Upper lobe of right lung (tissue), 1 donor: ENCODE results near the gene PTPRT. TPM values are rescaled to one million over a fixed set of nuclear protein-coding genes. Genes with fewer than 3 reads are reported as not detected.

Experiments used
- ATAC-seq: fragments of 200-7000 bp; cut with Tn5 transposase; one replicate; pipeline ENCODE4 v1.9.1; 2020; ENCODE audit warnings: mild to moderate bottlenecking, moderate library complexity
- DNase-seq: peaks from one replicate; pipeline ENCODE4 v3.0.0-alpha.2; 2020
- H3K27ac ChIP-seq: fragments of 200-600 bp; one replicate; pipeline ENCODE4 v1.8.0; 2022
- H3K27me3 ChIP-seq: fragments of 200-600 bp; one replicate; pipeline ENCODE4 v1.8.0; 2022; ENCODE audit warnings: mild to moderate bottlenecking
- H3K36me3 ChIP-seq: fragments of 200-600 bp; one replicate; pipeline ENCODE4 v1.8.0; 2022
- H3K4me1 ChIP-seq: fragments of 200-600 bp; one replicate; pipeline ENCODE4 v1.8.0; 2022
- H3K4me3 ChIP-seq: fragments of 200-600 bp; one replicate; pipeline ENCODE4 v1.8.0; 2022; ENCODE audit warnings: mild to moderate bottlenecking
- H3K9me3 ChIP-seq: fragments of 200-600 bp; one replicate; pipeline ENCODE4 v1.8.0; 2022
- CTCF ChIP-seq: fragments of 200-600 bp; IDR thresholded peaks from one replicate; pipeline ENCODE4 v1.8.0; 2022; ENCODE audit warnings: antibody characterized with exemption
- intact Hi-C: fragments of 100-400 bp; cut with DNase I; formaldehyde crosslinking; loops from one replicate; pipeline ENCODE4 v1.11.0; 2022
- total RNA-seq: library from RNA; stranded (reverse); fragmentation: NEBNext Ultra II Directional; extraction: Animal tissue kit (Norgen Biotek cat#: 25700); gene quantifications from one replicate; pipeline ENCODE4 v1.2.1, GENCODE V29; 2021
- donor health status: DM: no; HTN: yes; CAD: no; lungs with severe emphysema.

PTPRT gene
- total RNA-seq, 1 donor from 2014 or later, result 0.46 TPM

GRCh38 chr20:42319252-42320013, 870.3 kb downstream of the PTPRT start:
- intact Hi-C loops, result no loop called here
- Histone ChIP-seq H3K4me3 (no peak overlapping the region), H3K4me1 (no peaks in the 10 kb centered on the region), H3K36me3 (no peaks in the 10 kb centered on the region), H3K9me3 (no peaks in the 10 kb centered on the region), H3K27me3 (no peaks in the 10 kb centered on the region), H3K27ac (no peak overlapping the region)
- TF ChIP-seq CTCF, result no peak
- ATAC-seq (no peak), DNase-seq (no peak)

- no peak for TF ChIP-seq CTCF
Measured at GRCh38 chr20:42313704-42314103, 876.0 kb downstream of the PTPRT start.

GRCh38 chr20:42309050-42309449, 880.7 kb downstream of the PTPRT start:
- no peak overlapping the region for H3K4me3 ChIP-seq
- TF ChIP-seq CTCF, result no peak
- no peaks in the 10 kb centered on the region for H3K9me3 ChIP-seq
- no peak for ATAC-seq
- intact Hi-C loops, result no loop called here
- DNase-seq, result no peak
- H3K27ac ChIP-seq, result no peak overlapping the region
- H3K27me3 ChIP-seq, result no peaks in the 10 kb centered on the region
- no peaks in the 10 kb centered on the region for H3K4me1 ChIP-seq
- no peaks in the 10 kb centered on the region for H3K36me3 ChIP-seq

More at GRCh38 chr20:42313704-42314103, 876.0 kb downstream of the PTPRT start:
- Histone ChIP-seq H3K4me3 (no peak overlapping the region), H3K36me3 (no peaks in the 10 kb centered on the region), H3K27me3 (no peaks in the 10 kb centered on the region), H3K27ac (no peak overlapping the region), H3K9me3 (no peaks in the 10 kb centered on the region), H3K4me1 (no peaks in the 10 kb centered on the region)
- DNase-seq (no peak), ATAC-seq (no peak)
- intact Hi-C loops, result no loop called here

GRCh38 chr20:42308171-42308570, 881.5 kb downstream of the PTPRT start:
- no peaks in the 10 kb centered on the region for H3K9me3 ChIP-seq
- H3K27ac ChIP-seq, result no peak overlapping the region
- intact Hi-C loops, result no loop called here
- no peak for TF ChIP-seq CTCF
- H3K4me1 ChIP-seq, result no peaks in the 10 kb centered on the region
- no peaks in the 10 kb centered on the region for H3K36me3 ChIP-seq
- ATAC-seq (no peak), DNase-seq (no peak)
- no peaks in the 10 kb centered on the region for H3K27me3 ChIP-seq
- no peak overlapping the region for H3K4me3 ChIP-seq

- no peak for TF ChIP-seq CTCF
- Histone ChIP-seq H3K27me3 (no peaks in the 10 kb centered on the region), H3K4me1 (no peaks in the 10 kb centered on the region), H3K4me3 (no peak overlapping the region), H3K36me3 (no peaks in the 10 kb centered on the region), H3K27ac (no peak overlapping the region), H3K9me3 (no peaks in the 10 kb centered on the region)
- intact Hi-C loops, result no loop called here
- DNase-seq, result no peak
- ATAC-seq, result no peak
Measured at GRCh38 chr20:42295592-42295991, 894.1 kb downstream of the PTPRT start.

- ATAC-seq (no peak), DNase-seq (no peak)
- Histone ChIP-seq H3K4me3 (no peak overlapping the region), H3K27me3 (no peaks in the 10 kb centered on the region), H3K36me3 (no peaks in the 10 kb centered on the region), H3K4me1 (no peaks in the 10 kb centered on the region), H3K9me3 (no peaks in the 10 kb centered on the region), H3K27ac (no peak overlapping the region)
- no peak for TF ChIP-seq CTCF
- intact Hi-C loops, result no loop called here
Measured at GRCh38 chr20:42294976-42295375, 894.7 kb downstream of the PTPRT start.
